ENCODE results near the gene LTBP1.

GRCh38 chr2:33209976-33210375 is 263.2 kb downstream of the LTBP1 start:
- TF ChIP-seq, protein P1, sequence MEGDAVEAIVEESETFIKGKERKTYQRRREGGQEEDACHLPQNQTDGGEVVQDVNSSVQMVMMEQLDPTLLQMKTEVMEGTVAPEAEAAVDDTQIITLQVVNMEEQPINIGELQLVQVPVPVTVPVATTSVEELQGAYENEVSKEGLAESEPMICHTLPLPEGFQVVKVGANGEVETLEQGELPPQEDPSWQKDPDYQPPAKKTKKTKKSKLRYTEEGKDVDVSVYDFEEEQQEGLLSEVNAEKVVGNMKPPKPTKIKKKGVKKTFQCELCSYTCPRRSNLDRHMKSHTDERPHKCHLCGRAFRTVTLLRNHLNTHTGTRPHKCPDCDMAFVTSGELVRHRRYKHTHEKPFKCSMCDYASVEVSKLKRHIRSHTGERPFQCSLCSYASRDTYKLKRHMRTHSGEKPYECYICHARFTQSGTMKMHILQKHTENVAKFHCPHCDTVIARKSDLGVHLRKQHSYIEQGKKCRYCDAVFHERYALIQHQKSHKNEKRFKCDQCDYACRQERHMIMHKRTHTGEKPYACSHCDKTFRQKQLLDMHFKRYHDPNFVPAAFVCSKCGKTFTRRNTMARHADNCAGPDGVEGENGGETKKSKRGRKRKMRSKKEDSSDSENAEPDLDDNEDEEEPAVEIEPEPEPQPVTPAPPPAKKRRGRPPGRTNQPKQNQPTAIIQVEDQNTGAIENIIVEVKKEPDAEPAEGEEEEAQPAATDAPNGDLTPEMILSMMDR (IDR thresholded peaks at IDR 0.05; ENCODE audit: low read depth, low read length, poor library complexity, severe bottlenecking): no peak
- TF ChIP-seq EZH2phosphoT487 (IDR thresholded peaks at IDR 0.05; ENCODE audit: borderline replicate concordance, low read length): no peak

Measured in DOHH2 (cell line).